Liver (tissue), 9 donors: ENCODE data around the gene DSG2. TPM values are rescaled to one million over a fixed set of nuclear protein-coding genes. Genes with fewer than 3 reads are reported as not detected.
A peak's percentile ranks its signal among the peaks of the same experiment; 100 is the strongest.

Experiments
- DNase-seq: peaks from one replicate; pipeline ENCODE4 v3.0.0-alpha.2; 2017; ENCODE audit warnings: low spot score
- H3K27ac ChIP-seq, 2 donors: one replicate each; pipeline ENCODE4 v1.7.0; 2013; ENCODE audit warnings: inconsistent platforms in 2 of 2, low read length in 2 of 2, control low read depth in 1 of 2, low read depth in 1 of 2, mild to moderate bottlenecking in 1 of 2
- H3K27me3 ChIP-seq, 4 donors: one replicate each; pipeline versions ENCODE4 v1.6.1 to v1.7.0; 2013; ENCODE audit warnings: low read length in 3 of 4, inconsistent platforms in 1 of 4, mild to moderate bottlenecking in 1 of 4, moderate library complexity in 1 of 4; ENCODE audit not compliant: control insufficient read depth in 4 of 4, insufficient read depth in 4 of 4
- H3K36me3 ChIP-seq, 4 donors: one replicate each; pipeline versions ENCODE4 v1.6.1 to v1.7.0; 2013; ENCODE audit warnings: low read length in 3 of 4, mild to moderate bottlenecking in 3 of 4, low read depth in 1 of 4, moderate library complexity in 1 of 4; ENCODE audit not compliant: control insufficient read depth in 4 of 4, insufficient read depth in 3 of 4
- H3K4me1 ChIP-seq, 4 donors: one replicate each; pipeline versions ENCODE4 v1.6.1 to v1.7.0; 2013; ENCODE audit warnings: low read length in 3 of 4, mild to moderate bottlenecking in 3 of 4, moderate library complexity in 1 of 4; ENCODE audit not compliant: control insufficient read depth in 4 of 4, insufficient read depth in 4 of 4
- H3K4me3 ChIP-seq, 3 donors: one replicate each; pipeline versions ENCODE4 v1.6.1 to v1.7.0; 2013; ENCODE audit warnings: low read length in 3 of 3, control low read depth in 1 of 3, low read depth in 1 of 3, mild to moderate bottlenecking in 1 of 3
- H3K9ac ChIP-seq, 2 donors: one replicate each; pipeline ENCODE4 v1.7.0; 2013; ENCODE audit warnings: low read length in 2 of 2, mild to moderate bottlenecking in 2 of 2, moderate library complexity in 2 of 2, control low read depth in 1 of 2, low read depth in 1 of 2
- H3K9me3 ChIP-seq, 4 donors: one replicate each; pipeline versions ENCODE4 v1.6.1 to v1.7.0; 2013; ENCODE audit warnings: low read length in 3 of 4; ENCODE audit not compliant: control insufficient read depth in 4 of 4
- EGR1 ChIP-seq, 2 donors: IDR thresholded peaks; 2 replicates each; pipeline ENCODE4 v1.6.1; 2016 to 2018; ENCODE audit warnings: antibody characterized with exemption in 2 of 2, low read depth in 2 of 2
- FOXA1 ChIP-seq: IDR thresholded peaks from 2 replicates; pipeline ENCODE4 v1.6.1; 2016; ENCODE audit warnings: antibody characterized with exemption
- FOXA2 ChIP-seq: IDR thresholded peaks from 2 replicates; pipeline ENCODE4 v1.6.1; 2016; ENCODE audit warnings: antibody characterized with exemption
- GABPA ChIP-seq, 2 donors: IDR thresholded peaks in 1 of 2; conservative IDR thresholded peaks in 1 of 2; 2 replicates each; pipeline ENCODE4 v1.6.1; 2016; ENCODE audit warnings: antibody characterized with exemption in 2 of 2, mild to moderate bottlenecking in 1 of 2, moderate library complexity in 1 of 2
- HNF4A ChIP-seq, 2 donors: conservative IDR thresholded peaks; 2 replicates each; pipeline ENCODE4 v1.6.1; 2016; ENCODE audit warnings: antibody characterized with exemption in 2 of 2, mild to moderate bottlenecking in 2 of 2
- HNF4G ChIP-seq: IDR thresholded peaks from 2 replicates; pipeline ENCODE4 v1.6.1; 2016; ENCODE audit warnings: antibody characterized with exemption
- JUND ChIP-seq, 2 donors: IDR thresholded peaks; 2 replicates each; pipeline ENCODE4 v1.6.1; 2016; ENCODE audit warnings: antibody characterized with exemption in 2 of 2
- NR2F2 ChIP-seq: IDR thresholded peaks from 2 replicates; pipeline ENCODE4 v1.6.1; 2016; ENCODE audit warnings: antibody characterized with exemption
- RAD21 ChIP-seq, 2 donors: IDR thresholded peaks; 2 replicates each; pipeline ENCODE4 v1.6.1; 2016; ENCODE audit warnings: antibody characterized with exemption in 2 of 2, mild to moderate bottlenecking in 2 of 2
- RXRA ChIP-seq, 2 donors: IDR thresholded peaks; 2 replicates each; pipeline ENCODE4 v1.6.1; 2017 to 2018; ENCODE audit warnings: antibody characterized with exemption in 2 of 2, mild to moderate bottlenecking in 1 of 2
- SP1 ChIP-seq: IDR thresholded peaks from 2 replicates; pipeline ENCODE4 v1.6.1; 2018; ENCODE audit warnings: antibody characterized with exemption, mild to moderate bottlenecking
- TAF1 ChIP-seq: conservative IDR thresholded peaks from 2 replicates; pipeline ENCODE4 v1.6.1; 2016; ENCODE audit warnings: antibody characterized with exemption, mild to moderate bottlenecking
- YY1 ChIP-seq: IDR thresholded peaks from 2 replicates; pipeline ENCODE4 v1.6.1; 2016; ENCODE audit warnings: antibody characterized with exemption, mild to moderate bottlenecking
- whole genome bisulfite sequencing: extraction: QIAGEN DNeasy Blood & Tissue Kit; methylation state at CpG from one replicate; pipeline ENCODE4 v1.1.7; 2013; 5-methylcytosine and 5-hydroxymethylcytosine counted together
- polyA plus RNA-seq, 2 donors: library from polyadenylated mRNA; stranded (reverse) in 1 of 2; unstranded in 1 of 2; fragments of 200-250 nt in 1 of 2; fragments of >200 nt in 1 of 2; fragmentation: Nextera tagmentation in 1 of 2; extraction: Ambion mirVana in 1 of 2; gene quantifications; one replicate each; pipeline versions ENCODE4 v1.2.1 to v1.2.3, GENCODE V29; 2013 to 2015
- total RNA-seq, 2 donors: library from RNA; depleted of rRNA; stranded (reverse); fragments of >200 nt; gene quantifications; one replicate each; pipeline ENCODE4 v1.2.3, GENCODE V29; 2014
- TF ChIP-seq, protein P1 (sequence below): fragments of 150-350 bp; IDR thresholded peaks from 2 replicates; pipeline ENCODE4 v1.5.1; 2017; ENCODE audit warnings: improper control_type of control experiment, low read depth, low read length; ENCODE audit not compliant: missing input control
- TF ChIP-seq, protein P2 (sequence below): IDR thresholded peaks from 2 replicates; pipeline ENCODE4 v1.6.1; 2016; ENCODE audit warnings: antibody characterized with exemption
- TF ChIP-seq, protein P3 (sequence below): IDR thresholded peaks from 2 replicates; pipeline ENCODE4 v1.6.1; 2016; ENCODE audit warnings: antibody characterized with exemption, mild to moderate bottlenecking
- TF ChIP-seq, protein P4 (sequence below): IDR thresholded peaks from 2 replicates; pipeline ENCODE4 v1.6.1; 2016; ENCODE audit warnings: antibody characterized with exemption
- TF ChIP-seq, protein P5 (sequence below): IDR thresholded peaks from 2 replicates; pipeline ENCODE4 v1.6.1; 2016; ENCODE audit warnings: antibody characterized with exemption
- donor health status: healthy.
- donor health status: healthy.
- donor health status: healthy.
- donor health status: healthy.
- donor health status: healthy.

Gene DSG2
- total and polyA plus RNA-seq, 4 donors = 5.4 to 13.9 (median 9.6) TPM

DNA sequence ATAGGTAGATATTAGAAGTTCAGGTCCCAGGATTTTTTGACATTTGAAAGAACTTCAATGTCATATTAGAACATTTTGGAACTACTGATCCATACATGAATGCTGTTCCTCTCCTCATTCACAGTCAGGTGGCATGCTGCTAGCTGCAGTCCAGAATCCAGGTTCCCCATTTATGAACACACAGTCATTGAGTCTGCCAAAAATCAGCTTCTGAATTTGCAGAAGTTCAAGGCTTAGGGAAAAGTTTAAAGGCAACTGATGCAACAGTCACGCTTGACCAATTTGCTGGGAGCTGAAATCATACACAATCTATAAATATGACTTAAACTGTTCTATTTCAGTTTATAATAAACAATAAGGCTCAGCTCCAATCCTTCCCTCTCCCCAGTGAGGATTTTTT lies 76.4 kb downstream of the DSG2 start:
- no peak for DNase-seq
- H3K27me3 ChIP-seq = no peaks in the 10 kb centered on the region
- peaks cover 5 to 53% (median 42%) of the 10 kb centered on the region in 4 donors for H3K4me1 ChIP-seq
- H3K9ac ChIP-seq = no peak overlapping the region
- H3K9me3 ChIP-seq = no peaks in the 10 kb centered on the region
- no peak overlapping the region for H3K27ac ChIP-seq
- peak; percentile 33 for TF ChIP-seq HNF4G
- TF ChIP-seq YY1 = no peak
- TF ChIP-seq, protein P1, sequence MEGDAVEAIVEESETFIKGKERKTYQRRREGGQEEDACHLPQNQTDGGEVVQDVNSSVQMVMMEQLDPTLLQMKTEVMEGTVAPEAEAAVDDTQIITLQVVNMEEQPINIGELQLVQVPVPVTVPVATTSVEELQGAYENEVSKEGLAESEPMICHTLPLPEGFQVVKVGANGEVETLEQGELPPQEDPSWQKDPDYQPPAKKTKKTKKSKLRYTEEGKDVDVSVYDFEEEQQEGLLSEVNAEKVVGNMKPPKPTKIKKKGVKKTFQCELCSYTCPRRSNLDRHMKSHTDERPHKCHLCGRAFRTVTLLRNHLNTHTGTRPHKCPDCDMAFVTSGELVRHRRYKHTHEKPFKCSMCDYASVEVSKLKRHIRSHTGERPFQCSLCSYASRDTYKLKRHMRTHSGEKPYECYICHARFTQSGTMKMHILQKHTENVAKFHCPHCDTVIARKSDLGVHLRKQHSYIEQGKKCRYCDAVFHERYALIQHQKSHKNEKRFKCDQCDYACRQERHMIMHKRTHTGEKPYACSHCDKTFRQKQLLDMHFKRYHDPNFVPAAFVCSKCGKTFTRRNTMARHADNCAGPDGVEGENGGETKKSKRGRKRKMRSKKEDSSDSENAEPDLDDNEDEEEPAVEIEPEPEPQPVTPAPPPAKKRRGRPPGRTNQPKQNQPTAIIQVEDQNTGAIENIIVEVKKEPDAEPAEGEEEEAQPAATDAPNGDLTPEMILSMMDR = no peak
- TF ChIP-seq RAD21 (IDR thresholded peaks at IDR 0.05) = peak in 1 of 2 donors; percentile 30
- no peak for TF ChIP-seq NR2F2
- TF ChIP-seq, protein P2, sequence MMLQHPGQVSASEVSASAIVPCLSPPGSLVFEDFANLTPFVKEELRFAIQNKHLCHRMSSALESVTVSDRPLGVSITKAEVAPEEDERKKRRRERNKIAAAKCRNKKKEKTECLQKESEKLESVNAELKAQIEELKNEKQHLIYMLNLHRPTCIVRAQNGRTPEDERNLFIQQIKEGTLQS = peak; percentile 73
- peak; percentile 72 to 78 for TF ChIP-seq HNF4A (conservative IDR thresholded peaks at IDR 0.05)
- no peak for TF ChIP-seq EGR1 (IDR thresholded peaks at IDR 0.05; ENCODE audit: low read depth in 2 of 2)
- no peak for TF ChIP-seq FOXA1
- TF ChIP-seq, protein P3, sequence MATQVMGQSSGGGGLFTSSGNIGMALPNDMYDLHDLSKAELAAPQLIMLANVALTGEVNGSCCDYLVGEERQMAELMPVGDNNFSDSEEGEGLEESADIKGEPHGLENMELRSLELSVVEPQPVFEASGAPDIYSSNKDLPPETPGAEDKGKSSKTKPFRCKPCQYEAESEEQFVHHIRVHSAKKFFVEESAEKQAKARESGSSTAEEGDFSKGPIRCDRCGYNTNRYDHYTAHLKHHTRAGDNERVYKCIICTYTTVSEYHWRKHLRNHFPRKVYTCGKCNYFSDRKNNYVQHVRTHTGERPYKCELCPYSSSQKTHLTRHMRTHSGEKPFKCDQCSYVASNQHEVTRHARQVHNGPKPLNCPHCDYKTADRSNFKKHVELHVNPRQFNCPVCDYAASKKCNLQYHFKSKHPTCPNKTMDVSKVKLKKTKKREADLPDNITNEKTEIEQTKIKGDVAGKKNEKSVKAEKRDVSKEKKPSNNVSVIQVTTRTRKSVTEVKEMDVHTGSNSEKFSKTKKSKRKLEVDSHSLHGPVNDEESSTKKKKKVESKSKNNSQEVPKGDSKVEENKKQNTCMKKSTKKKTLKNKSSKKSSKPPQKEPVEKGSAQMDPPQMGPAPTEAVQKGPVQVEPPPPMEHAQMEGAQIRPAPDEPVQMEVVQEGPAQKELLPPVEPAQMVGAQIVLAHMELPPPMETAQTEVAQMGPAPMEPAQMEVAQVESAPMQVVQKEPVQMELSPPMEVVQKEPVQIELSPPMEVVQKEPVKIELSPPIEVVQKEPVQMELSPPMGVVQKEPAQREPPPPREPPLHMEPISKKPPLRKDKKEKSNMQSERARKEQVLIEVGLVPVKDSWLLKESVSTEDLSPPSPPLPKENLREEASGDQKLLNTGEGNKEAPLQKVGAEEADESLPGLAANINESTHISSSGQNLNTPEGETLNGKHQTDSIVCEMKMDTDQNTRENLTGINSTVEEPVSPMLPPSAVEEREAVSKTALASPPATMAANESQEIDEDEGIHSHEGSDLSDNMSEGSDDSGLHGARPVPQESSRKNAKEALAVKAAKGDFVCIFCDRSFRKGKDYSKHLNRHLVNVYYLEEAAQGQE = peak; percentile 44
- no peak for TF ChIP-seq GABPA (IDR thresholded peaks at IDR 0.05 in 1 of 2, conservative IDR thresholded peaks at IDR 0.05 in 1 of 2)
- peak; percentile 62 for TF ChIP-seq SP1
- TF ChIP-seq RXRA (IDR thresholded peaks at IDR 0.05) = peak; percentile 68 to 77
- TF ChIP-seq, protein P4, sequence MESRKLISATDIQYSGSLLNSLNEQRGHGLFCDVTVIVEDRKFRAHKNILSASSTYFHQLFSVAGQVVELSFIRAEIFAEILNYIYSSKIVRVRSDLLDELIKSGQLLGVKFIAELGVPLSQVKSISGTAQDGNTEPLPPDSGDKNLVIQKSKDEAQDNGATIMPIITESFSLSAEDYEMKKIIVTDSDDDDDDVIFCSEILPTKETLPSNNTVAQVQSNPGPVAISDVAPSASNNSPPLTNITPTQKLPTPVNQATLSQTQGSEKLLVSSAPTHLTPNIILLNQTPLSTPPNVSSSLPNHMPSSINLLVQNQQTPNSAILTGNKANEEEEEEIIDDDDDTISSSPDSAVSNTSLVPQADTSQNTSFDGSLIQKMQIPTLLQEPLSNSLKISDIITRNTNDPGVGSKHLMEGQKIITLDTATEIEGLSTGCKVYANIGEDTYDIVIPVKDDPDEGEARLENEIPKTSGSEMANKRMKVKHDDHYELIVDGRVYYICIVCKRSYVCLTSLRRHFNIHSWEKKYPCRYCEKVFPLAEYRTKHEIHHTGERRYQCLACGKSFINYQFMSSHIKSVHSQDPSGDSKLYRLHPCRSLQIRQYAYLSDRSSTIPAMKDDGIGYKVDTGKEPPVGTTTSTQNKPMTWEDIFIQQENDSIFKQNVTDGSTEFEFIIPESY = no peak
- peak; percentile 26 to 32 for TF ChIP-seq JUND (IDR thresholded peaks at IDR 0.05)
- TF ChIP-seq, protein P5, sequence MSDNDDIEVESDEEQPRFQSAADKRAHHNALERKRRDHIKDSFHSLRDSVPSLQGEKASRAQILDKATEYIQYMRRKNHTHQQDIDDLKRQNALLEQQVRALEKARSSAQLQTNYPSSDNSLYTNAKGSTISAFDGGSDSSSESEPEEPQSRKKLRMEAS = peak; percentile 35
- TF ChIP-seq FOXA2 = no peak
- no peak for TF ChIP-seq TAF1
- WGBS = 25% methylated on average over 1 of the region's 1 CpG
- H3K4me3 ChIP-seq = no peak overlapping the region
- H3K36me3 ChIP-seq = no peaks in the 10 kb centered on the region
